NCI-H82 treated with DMSO at 0.1 percent for 48 hours (cell line): Measurements from ENCODE around the gene PHACTR2.

Experiments used
- DNase-seq: peaks from one replicate; lab custom pipeline; 2025; ENCODE audit not compliant: unreplicated experiment; lab: John Stamatoyannopoulos, UW

Gene PHACTR2

GRCh38 chr6:143675382-143675900 is 2.3 kb upstream of the PHACTR2 start:
- no peak for DNase-seq

DNA sequence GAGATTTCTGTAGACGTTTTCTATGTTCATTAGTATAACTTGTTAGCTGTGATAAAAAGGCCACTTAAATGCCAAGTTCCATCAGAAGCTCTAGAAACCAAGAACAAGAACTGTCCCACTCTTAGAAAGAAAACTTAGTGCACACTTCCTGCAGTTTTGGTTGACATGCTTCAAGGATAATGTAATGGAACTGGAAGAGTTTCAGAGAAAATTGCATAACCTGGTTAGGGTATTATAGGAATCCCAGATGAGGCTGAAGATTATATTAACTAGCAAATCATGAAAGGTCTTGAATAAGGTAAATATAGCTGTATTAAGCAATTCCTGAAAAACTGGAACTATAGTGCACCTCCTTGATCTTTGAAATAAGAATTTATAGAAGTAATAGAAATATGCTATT is 1.8 kb upstream of the PHACTR2 start:
- DNase-seq, result no peak

DNA sequence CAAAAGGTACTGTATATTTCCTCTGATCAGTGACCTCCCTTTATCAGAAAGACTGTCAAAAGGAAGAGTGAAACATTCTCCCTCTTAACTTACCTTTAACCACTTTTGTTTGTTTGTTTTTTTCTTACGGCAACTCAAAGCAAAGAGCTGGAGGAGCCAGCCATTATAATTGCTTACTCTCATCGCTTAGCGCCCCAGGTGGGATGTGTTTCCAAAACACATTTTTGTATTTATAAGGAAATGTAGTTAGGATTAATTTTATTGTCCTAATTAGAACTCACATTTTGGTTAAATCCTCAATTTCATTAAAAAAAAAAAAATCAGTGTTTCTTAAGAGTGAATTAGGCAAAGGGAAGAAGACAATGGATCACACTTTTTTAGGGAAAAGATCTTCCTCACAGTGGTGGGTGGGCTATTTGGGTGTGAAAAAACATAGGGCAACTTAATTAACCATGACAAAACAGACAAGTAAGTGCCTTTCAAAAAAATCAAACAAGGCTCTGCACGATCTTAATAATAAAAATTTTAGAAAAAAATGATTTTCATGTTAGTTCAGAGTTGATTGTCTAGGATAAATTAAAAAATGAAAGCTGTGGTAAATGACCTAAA is 1.2 kb upstream of the PHACTR2 start:
- no peak for DNase-seq

- DNase-seq, result no peak
Observed at GRCh38 chr6:143677577-143677890, 231 bp upstream of the PHACTR2 start.

DNA sequence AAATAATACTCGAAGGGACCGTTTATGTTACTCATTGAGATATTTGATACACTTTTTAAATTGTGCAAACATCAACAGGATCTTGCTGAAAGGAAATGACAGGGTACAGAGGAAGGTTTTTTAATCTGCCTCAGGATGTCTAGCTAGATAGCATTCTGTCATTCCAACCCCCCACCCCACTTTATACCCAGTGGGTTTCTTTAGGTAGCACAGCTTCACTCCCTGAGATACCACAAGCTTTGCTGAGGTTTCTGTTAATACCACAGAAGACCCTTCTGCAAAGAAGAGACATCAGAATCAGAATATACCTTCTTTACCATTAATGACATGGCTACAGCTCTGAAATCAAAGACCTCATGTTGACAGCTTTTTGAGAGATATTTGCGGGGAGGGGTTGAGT is 1.3 kb downstream of the PHACTR2 start:
- DNase-seq, result no peak

- DNase-seq, result peak; percentile 83
Observed at GRCh38 chr6:143680141-143680540, 2.4 kb downstream of the PHACTR2 start.

DNA sequence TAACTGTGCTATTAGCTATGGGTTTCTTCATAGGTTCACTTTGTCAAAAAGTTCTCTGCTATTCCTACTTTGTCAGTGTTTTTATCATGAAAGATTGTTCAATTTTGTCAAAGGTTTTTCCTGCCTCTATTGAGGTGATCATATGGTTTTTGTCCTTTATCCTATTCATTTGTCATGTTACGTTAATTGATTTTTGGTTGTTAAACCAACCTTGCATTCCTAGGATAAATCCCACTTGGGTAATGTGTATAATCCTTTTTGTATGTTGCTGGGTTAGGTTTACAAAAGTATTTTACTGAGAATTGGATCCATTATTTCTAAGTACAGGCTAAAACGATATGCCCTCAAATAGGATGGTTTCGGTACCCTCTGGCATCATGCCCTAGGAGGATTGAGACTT is 5.0 kb downstream of the PHACTR2 start:
- no peak for DNase-seq

DNA sequence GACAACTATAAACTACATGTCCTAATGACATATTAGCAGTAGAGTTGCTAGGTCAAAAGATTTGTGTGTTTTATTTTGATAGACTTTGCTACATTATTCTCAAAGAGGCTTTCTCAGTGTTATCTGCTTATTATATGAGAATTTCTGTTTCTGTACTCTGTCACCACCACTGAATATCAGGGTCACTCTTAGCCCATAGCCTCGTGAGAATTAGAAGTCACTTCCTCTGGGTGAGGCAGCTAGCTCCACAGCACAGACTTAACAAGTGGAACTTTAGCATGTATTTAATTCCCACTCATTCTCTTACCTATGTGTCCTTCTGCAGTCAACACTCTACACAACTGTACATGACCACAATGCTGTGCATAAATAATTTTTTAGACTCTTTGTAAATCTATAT is 6.7 kb downstream of the PHACTR2 start:
- DNase-seq, result no peak

DNA sequence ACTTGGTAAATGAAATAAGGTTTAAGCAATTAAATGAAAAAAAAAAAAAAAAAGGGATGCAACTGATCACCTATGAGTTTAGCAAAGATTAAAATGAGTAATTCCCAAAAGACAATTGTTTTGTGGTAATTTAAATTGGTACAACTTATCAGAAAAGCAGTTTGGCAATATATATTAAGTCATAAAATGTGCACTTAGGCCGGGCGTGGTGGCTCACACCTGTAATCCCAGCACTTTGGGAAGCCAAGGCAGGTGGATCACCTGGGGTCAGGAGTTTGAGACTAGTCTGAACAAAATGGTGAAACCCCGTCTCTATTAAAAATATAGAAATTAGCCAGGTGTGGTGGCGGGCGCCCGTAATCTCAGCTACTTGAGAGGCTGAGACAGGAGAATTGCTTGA is 7.9 kb downstream of the PHACTR2 start:
- no peak for DNase-seq

GRCh38 chr6:143687591-143687990 is 9.8 kb downstream of the PHACTR2 start:
- no peak for DNase-seq

- DNase-seq, result no peak
Observed at GRCh38 chr6:143688681-143689080, 10.9 kb downstream of the PHACTR2 start.

GRCh38 chr6:143689852-143690251 is 12.1 kb downstream of the PHACTR2 start:
- DNase-seq, result no peak

- DNase-seq, result no peak
Observed at GRCh38 chr6:143691155-143691554, 13.4 kb downstream of the PHACTR2 start.

GRCh38 chr6:143691900-143692636 is 14.3 kb downstream of the PHACTR2 start:
- no peak for DNase-seq

DNA sequence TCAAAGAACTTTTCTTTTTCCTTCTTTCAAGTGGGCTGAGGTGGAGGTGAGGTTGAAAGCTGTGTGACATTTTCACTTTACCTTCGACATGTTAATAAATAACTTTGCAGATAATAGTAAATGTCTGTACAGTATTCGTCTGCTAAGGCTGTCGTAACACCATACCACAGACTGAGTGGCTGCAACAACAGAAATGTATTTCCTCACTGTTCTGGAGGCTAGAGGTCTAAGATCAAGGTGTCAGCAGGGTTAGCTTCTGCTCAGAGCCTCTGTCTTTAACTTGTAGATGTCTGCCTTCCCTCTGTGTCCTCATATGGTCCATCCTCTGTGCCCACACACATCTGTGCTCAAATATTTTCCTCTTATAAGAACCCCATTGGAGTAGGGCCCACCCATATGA is 14.9 kb downstream of the PHACTR2 start:
- DNase-seq, result no peak

DNA sequence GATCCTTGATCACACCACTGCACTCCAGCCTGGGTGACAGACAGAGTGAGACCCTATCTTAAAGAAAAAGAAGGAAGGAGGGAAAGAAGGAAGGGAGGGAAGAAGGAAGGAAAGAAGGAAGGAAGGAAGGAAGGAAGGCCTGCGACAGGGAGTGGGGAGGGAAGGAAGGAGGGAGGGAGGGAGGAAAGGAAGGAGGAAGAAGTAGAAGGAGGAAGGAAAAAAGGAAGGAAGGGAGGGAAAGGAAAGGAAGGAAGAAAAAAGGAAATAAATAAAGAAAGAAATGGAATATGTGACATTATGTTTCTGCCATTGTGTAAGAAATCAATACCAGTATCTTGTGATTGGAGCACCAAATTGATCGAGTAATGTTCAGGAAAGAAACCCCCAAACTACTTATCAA is 16.2 kb downstream of the PHACTR2 start:
- DNase-seq, result no peak

DNA sequence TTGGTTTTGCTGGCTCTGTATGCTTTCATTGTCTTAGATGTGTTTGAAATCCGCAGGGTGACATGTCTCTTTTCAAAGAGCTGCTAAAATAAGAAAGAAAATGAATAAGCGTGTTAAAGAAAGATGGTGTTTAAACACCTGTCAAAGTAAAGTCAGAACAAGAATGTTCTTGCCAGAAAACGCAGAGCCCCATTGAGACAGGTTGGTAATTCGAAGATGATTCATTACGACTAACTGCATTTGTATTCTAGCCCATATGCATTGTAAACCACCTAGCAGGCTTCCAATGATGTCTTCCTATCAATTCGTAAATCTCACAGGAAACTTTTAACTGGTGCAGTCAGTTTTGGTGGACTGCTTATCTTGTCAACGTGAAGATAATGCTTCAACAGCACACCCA is 16.8 kb downstream of the PHACTR2 start:
- no peak for DNase-seq

DNA sequence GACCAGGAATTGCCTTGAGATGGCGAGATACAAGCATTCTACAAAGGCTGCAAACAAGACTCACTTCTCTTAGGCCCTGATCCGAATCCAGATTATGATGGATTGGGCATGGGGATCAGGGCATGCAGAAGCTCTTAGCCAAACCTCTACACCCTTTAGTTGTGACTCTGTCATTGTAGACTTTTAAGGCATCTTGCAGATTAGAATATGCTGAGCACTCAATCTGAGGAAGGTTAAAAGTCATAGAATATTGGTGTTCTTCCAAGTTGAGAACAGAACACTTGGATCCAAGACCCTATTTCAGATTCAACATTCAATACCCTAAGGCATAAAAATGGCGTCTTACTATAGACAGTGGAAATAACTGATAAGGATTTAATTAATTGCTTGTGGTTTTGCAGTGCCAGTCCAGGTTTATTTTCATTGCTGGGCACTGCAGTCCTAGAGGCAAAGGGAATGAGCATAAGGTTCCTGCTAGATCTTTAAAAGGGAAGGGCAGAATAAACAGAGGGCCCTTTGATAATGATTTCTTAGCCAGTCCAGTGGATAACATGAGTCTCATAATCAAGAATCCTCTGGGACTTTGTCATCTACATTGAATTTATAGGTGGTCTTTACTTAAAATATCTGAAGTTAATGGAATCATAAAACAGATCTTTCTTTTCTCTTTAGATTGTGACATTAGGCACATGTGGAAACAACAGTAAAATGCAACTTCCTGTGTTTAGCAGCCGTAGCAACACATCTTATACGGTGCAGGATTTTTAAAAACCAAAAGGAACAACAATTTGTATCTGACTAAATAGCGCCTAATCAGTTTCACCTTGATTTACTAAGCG is 17.6 kb downstream of the PHACTR2 start:
- DNase-seq, result no peak

GRCh38 chr6:143695969-143696663 is 18.4 kb downstream of the PHACTR2 start:
- no peak for DNase-seq

GRCh38 chr6:143696664-143697000 is 18.9 kb downstream of the PHACTR2 start:
- no peak for DNase-seq

DNA sequence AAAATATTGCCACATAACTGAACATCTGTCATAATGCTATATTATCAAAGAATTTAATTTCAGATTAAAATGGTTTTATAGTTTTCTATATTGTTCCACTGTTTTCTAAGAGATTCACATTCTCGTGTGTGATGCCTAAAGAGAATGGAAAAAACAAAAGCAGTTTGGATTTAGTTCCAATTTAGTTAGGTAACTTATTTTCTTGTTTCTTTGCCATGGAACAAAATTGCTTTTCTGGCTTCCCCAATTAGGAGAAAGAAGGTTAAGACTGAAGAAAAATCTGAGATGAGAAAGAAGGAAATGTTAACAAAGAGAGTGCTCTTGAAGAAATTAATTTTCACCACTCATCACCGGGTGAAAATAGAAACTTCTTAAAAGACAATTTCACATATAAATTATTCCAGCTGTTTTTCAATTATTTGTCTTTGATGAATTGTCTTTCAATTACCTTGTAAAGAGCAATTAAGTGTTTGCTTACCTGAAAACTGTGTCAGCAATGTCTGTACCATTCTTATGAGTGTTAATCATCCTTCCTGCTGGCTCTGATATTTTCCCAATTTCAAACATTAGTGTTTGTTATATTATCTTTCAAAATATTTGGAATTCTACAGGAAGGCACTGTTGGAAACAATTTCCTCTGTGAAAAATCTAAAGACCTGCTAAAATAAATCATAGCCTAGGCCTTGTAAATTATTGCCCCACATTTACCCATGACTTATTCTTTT is 19.5 kb downstream of the PHACTR2 start:
- DNase-seq, result no peak
